ENCODE results near the gene KIF5A. TPM values are rescaled to one million over a fixed set of nuclear protein-coding genes. Genes with fewer than 3 reads are reported as not detected.

The KIF5A gene
- total and polyA plus RNA-seq, 8 donors = 0.38 to 6.5 (median 5.3) TPM

GRCh38 chr12:57631566-57632072 lies 81.8 kb downstream of the KIF5A start:
- intact Hi-C loops (cut with DNase I) = no loop called here
- Histone ChIP-seq H3K4me1 (peaks cover 9 to 31% of the 10 kb centered on the region in 2 donors), H3K4me3 (peak overlapping the region in 1 of 2 donors; percentile 41), H3K9me3 (no peaks in the 10 kb centered on the region), H3K27me3 (peaks cover 52 to 98% of the 10 kb centered on the region in 2 donors), H3K36me3 (no peaks in the 10 kb centered on the region), H3K27ac (no peak overlapping the region)
- DNase-seq = no peak
- TF ChIP-seq, protein P1, sequence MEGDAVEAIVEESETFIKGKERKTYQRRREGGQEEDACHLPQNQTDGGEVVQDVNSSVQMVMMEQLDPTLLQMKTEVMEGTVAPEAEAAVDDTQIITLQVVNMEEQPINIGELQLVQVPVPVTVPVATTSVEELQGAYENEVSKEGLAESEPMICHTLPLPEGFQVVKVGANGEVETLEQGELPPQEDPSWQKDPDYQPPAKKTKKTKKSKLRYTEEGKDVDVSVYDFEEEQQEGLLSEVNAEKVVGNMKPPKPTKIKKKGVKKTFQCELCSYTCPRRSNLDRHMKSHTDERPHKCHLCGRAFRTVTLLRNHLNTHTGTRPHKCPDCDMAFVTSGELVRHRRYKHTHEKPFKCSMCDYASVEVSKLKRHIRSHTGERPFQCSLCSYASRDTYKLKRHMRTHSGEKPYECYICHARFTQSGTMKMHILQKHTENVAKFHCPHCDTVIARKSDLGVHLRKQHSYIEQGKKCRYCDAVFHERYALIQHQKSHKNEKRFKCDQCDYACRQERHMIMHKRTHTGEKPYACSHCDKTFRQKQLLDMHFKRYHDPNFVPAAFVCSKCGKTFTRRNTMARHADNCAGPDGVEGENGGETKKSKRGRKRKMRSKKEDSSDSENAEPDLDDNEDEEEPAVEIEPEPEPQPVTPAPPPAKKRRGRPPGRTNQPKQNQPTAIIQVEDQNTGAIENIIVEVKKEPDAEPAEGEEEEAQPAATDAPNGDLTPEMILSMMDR (IDR thresholded peaks at IDR 0.05) = no peak
- ATAC-seq = no peak

GRCh38 chr12:57632073-57632957 lies 82.5 kb downstream of the KIF5A start:
- peak; percentile 24 for ATAC-seq
- Histone ChIP-seq H3K9me3 (no peaks in the 10 kb centered on the region), H3K27ac (no peak overlapping the region), H3K4me3 (peak overlapping the region; percentile 30 to 41), H3K27me3 (peaks cover 45 to 96% of the 10 kb centered on the region in 2 donors), H3K4me1 (peaks cover 9 to 26% of the 10 kb centered on the region in 2 donors), H3K36me3 (no peaks in the 10 kb centered on the region)
- no peak for DNase-seq
- intact Hi-C loops (cut with DNase I) = no loop called here
- TF ChIP-seq, protein P1 (IDR thresholded peaks at IDR 0.05) = no peak

GRCh38 chr12:57632958-57633840 lies 83.4 kb downstream of the KIF5A start, which contains the start of gene B4GALNT1:
Gene B4GALNT1 (minus strand): TSS chr12:57633201. CDS start chr12:57632132, 1,069 bp downstream.
- Histone ChIP-seq H3K9me3 (no peaks in the 10 kb centered on the region), H3K4me1 (peaks cover 4 to 17% of the 10 kb centered on the region in 2 donors), H3K36me3 (no peaks in the 10 kb centered on the region), H3K4me3 (peak within 1 kb of the TSS; percentile 30 to 41), H3K27me3 (peaks cover 36 to 90% of the 10 kb centered on the region in 2 donors), H3K27ac (no peak within 1 kb of the TSS)
- TF ChIP-seq, protein P1 (IDR thresholded peaks at IDR 0.05) = peak; percentile 85 to 92
- intact Hi-C loops (cut with DNase I) = no loop called here
- DNase-seq = peak in 2 of 4 donors; percentile 64 to 94
- ATAC-seq = peak; percentile 96

Small RNAs within 50 kb of the gene (microRNA-seq; reads per million reads assigned to microRNA genes)
- gene MIR616 (0.82 to 2.7 reads per million in 2 donors), gene MIR6758 (0.14 to 0.17 reads per million in 2 donors)

Other genes with a start within 250 kb of the KIF5A start
- gene R3HDM2, start 119.0 kb upstream of the KIF5A start, total RNA-seq = 10 to 100 TPM; 52.4 to 62.5 TPM
- 10 to 100 TPM; 66.5 to 92.3 (median 83.8) TPM for gene R3HDM2, start 119.0 kb upstream of the KIF5A start, polyA plus RNA-seq (ENCODE audit: insufficient read length in 6 of 6)
- not detected for gene INHBC, start 115.3 kb upstream of the KIF5A start, total RNA-seq
- gene INHBC, start 115.3 kb upstream of the KIF5A start, polyA plus RNA-seq (ENCODE audit: insufficient read length in 6 of 6) = under 1 TPM in 5 of 6 donors, not detected in 1; 0.16 to 0.29 (median 0.24) TPM
- gene INHBE, start 94.7 kb upstream of the KIF5A start, total RNA-seq = under 1 TPM in 1 of 2 donors, not detected in 1; 0.52 TPM
- 1 to 10 TPM in 2 of 6 donors, under 1 TPM in 4; 0.58 to 1.4 (median 0.78) TPM for gene INHBE, start 94.7 kb upstream of the KIF5A start, polyA plus RNA-seq (ENCODE audit: insufficient read length in 6 of 6)
- gene GLI1, start 90.3 kb upstream of the KIF5A start, total RNA-seq = 1 to 10 TPM; 1.9 to 7.2 TPM
- 10 to 100 TPM; 27.7 to 38.3 (median 33.0) TPM for gene GLI1, start 90.3 kb upstream of the KIF5A start, polyA plus RNA-seq (ENCODE audit: insufficient read length in 6 of 6)
- 100 to 1,000 TPM in 1 of 2 donors, 10 to 100 TPM in 1; 24.2 to 125 TPM for gene ARHGAP9, start 70.2 kb upstream of the KIF5A start, total RNA-seq
- 1 to 10 TPM; 4.4 to 6.4 (median 5.2) TPM for gene ARHGAP9, start 70.2 kb upstream of the KIF5A start, polyA plus RNA-seq (ENCODE audit: insufficient read length in 6 of 6)
- 100 to 1,000 TPM; 113 to 168 TPM for gene MARS1, start 62.0 kb upstream of the KIF5A start, total RNA-seq
- 100 to 1,000 TPM in 3 of 6 donors, 10 to 100 TPM in 3; 92.5 to 153 (median 103) TPM for gene MARS1, start 62.0 kb upstream of the KIF5A start, polyA plus RNA-seq (ENCODE audit: insufficient read length in 6 of 6)
- 10 to 100 TPM; 18.3 to 27.2 TPM for gene DDIT3, start 29.5 kb upstream of the KIF5A start, total RNA-seq
- gene DDIT3, start 29.5 kb upstream of the KIF5A start, polyA plus RNA-seq (ENCODE audit: insufficient read length in 6 of 6) = 10 to 100 TPM; 16.4 to 29.4 (median 19.3) TPM
- gene MBD6, start 27.2 kb upstream of the KIF5A start, total RNA-seq = 100 to 1,000 TPM in 1 of 2 donors, 10 to 100 TPM in 1; 69.1 to 111 TPM
- 10 to 100 TPM; 61.3 to 84.6 (median 73.2) TPM for gene MBD6, start 27.2 kb upstream of the KIF5A start, polyA plus RNA-seq (ENCODE audit: insufficient read length in 6 of 6)
- 100 to 1,000 TPM; 104 to 111 TPM for gene DCTN2, start 2.9 kb upstream of the KIF5A start, total RNA-seq
- gene DCTN2, start 2.9 kb upstream of the KIF5A start, polyA plus RNA-seq (ENCODE audit: insufficient read length in 6 of 6) = 100 to 1,000 TPM; 150 to 162 (median 156) TPM
- 10 to 100 TPM; 43.4 to 44.1 TPM for gene PIP4K2C, start 41.1 kb downstream of the KIF5A start, total RNA-seq
- 10 to 100 TPM; 17.0 to 22.2 (median 21.3) TPM for gene PIP4K2C, start 41.1 kb downstream of the KIF5A start, polyA plus RNA-seq (ENCODE audit: insufficient read length in 6 of 6)
- gene DTX3, start 54.8 kb downstream of the KIF5A start, total RNA-seq = 10 to 100 TPM; 20.1 to 30.4 TPM
- 10 to 100 TPM; 51.3 to 64.8 (median 57.2) TPM for gene DTX3, start 54.8 kb downstream of the KIF5A start, polyA plus RNA-seq (ENCODE audit: insufficient read length in 6 of 6)
- 10 to 100 TPM; 16.5 to 20.0 TPM for gene ARHGEF25, start 61.4 kb downstream of the KIF5A start, total RNA-seq
- gene ARHGEF25, start 61.4 kb downstream of the KIF5A start, polyA plus RNA-seq (ENCODE audit: insufficient read length in 6 of 6) = 10 to 100 TPM; 45.1 to 53.4 (median 46.4) TPM
- gene B4GALNT1, start 83.2 kb downstream of the KIF5A start, total RNA-seq = 1 to 10 TPM; 2.0 to 3.8 TPM
- 1 to 10 TPM in 5 of 6 donors, under 1 TPM in 1; 0.78 to 1.8 (median 1.3) TPM for gene B4GALNT1, start 83.2 kb downstream of the KIF5A start, polyA plus RNA-seq (ENCODE audit: insufficient read length in 6 of 6)
- gene OS9, start 144.1 kb downstream of the KIF5A start, total RNA-seq = 100 to 1,000 TPM; 282 to 321 TPM
- gene OS9, start 144.1 kb downstream of the KIF5A start, polyA plus RNA-seq (ENCODE audit: insufficient read length in 6 of 6) = 100 to 1,000 TPM; 200 to 228 (median 219) TPM
- gene AGAP2, start 188.7 kb downstream of the KIF5A start, total RNA-seq = 1 to 10 TPM; 1.9 to 5.8 TPM
- under 1 TPM; 0.31 to 0.57 (median 0.48) TPM for gene AGAP2, start 188.7 kb downstream of the KIF5A start, polyA plus RNA-seq (ENCODE audit: insufficient read length in 6 of 6)
- gene TSPAN31, start 195.0 kb downstream of the KIF5A start, total RNA-seq = 10 to 100 TPM; 33.5 to 40.0 TPM
- gene TSPAN31, start 195.0 kb downstream of the KIF5A start, polyA plus RNA-seq (ENCODE audit: insufficient read length in 6 of 6) = 10 to 100 TPM; 69.2 to 83.8 (median 76.5) TPM
- 100 to 1,000 TPM in 1 of 2 donors, 10 to 100 TPM in 1; 80.1 to 130 TPM for gene CDK4, start 202.3 kb downstream of the KIF5A start, total RNA-seq
- 100 to 1,000 TPM; 215 to 269 (median 245) TPM for gene CDK4, start 202.3 kb downstream of the KIF5A start, polyA plus RNA-seq (ENCODE audit: insufficient read length in 6 of 6)
- gene MARCHF9, start 205.1 kb downstream of the KIF5A start, total RNA-seq = 10 to 100 TPM; 17.4 to 22.4 TPM
- 10 to 100 TPM; 16.5 to 22.6 (median 19.5) TPM for gene MARCHF9, start 205.1 kb downstream of the KIF5A start, polyA plus RNA-seq (ENCODE audit: insufficient read length in 6 of 6)
- 1 to 10 TPM; 1.5 to 4.7 TPM for gene CYP27B1, start 217.0 kb downstream of the KIF5A start, total RNA-seq
- gene CYP27B1, start 217.0 kb downstream of the KIF5A start, polyA plus RNA-seq (ENCODE audit: insufficient read length in 6 of 6) = 1 to 10 TPM in 4 of 6 donors, under 1 TPM in 2; 0.58 to 3.4 (median 1.4) TPM
- gene METTL1, start 222.1 kb downstream of the KIF5A start, total RNA-seq = 10 to 100 TPM; 17.3 to 39.2 TPM
- gene METTL1, start 222.1 kb downstream of the KIF5A start, polyA plus RNA-seq (ENCODE audit: insufficient read length in 6 of 6) = 10 to 100 TPM; 26.3 to 40.2 (median 30.6) TPM
- 1 to 10 TPM; 6.2 to 6.3 TPM for gene EEF1AKMT3, start 222.6 kb downstream of the KIF5A start, total RNA-seq
- 10 to 100 TPM; 14.7 to 19.7 (median 17.2) TPM for gene EEF1AKMT3, start 222.6 kb downstream of the KIF5A start, polyA plus RNA-seq (ENCODE audit: insufficient read length in 6 of 6)
- gene TSFM, start 232.7 kb downstream of the KIF5A start, total RNA-seq = 10 to 100 TPM; 25.6 to 26.2 TPM
- 10 to 100 TPM; 26.9 to 35.3 (median 31.5) TPM for gene TSFM, start 232.7 kb downstream of the KIF5A start, polyA plus RNA-seq (ENCODE audit: insufficient read length in 6 of 6)